Suprapubic skin (tissue), 3 donors: ENCODE results near the gene POPDC2.

Experiments used
- CTCF ChIP-seq, 2 donors: fragments of 200-600 bp in 1 of 2; fragments of 450-650 bp in 1 of 2; sonication (generic) in 1 of 2; IDR thresholded peaks; one replicate each; pipeline ENCODE4 v1.5.1; 2016 to 2019; ENCODE audit warnings: antibody characterized with exemption in 2 of 2, mild to moderate bottlenecking in 1 of 2, moderate library complexity in 1 of 2
- EP300 ChIP-seq: sonication (generic); formaldehyde crosslinking; IDR thresholded peaks from one replicate; pipeline ENCODE4 v1.6.1; 2017; ENCODE audit warnings: antibody characterized with exemption
- POLR2A ChIP-seq, 2 donors: fragments of 450-650 bp; IDR thresholded peaks; one replicate each; pipeline ENCODE4 v1.6.1; 2017; ENCODE audit warnings: antibody characterized with exemption in 2 of 2, mild to moderate bottlenecking in 2 of 2, moderate library complexity in 2 of 2

DNA sequence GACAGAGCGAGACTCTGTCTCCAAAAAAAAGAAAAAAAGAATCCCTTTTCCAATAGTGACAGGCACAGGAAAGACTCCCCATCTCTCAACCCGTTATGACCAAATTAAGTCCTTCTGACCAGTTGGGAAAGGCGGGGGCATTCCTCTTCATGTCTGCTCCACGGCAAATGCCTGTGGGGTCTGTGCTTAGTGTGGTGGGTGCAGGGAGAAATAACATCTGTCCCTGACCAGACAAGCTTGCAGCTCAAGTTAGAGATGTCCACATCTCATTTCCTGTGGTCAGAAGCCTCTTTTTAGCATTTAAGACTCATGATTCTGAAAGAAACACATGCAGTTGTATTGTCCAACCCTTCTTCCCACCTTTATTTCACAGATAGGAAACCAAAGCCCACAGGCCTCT, 46.5 kb downstream of the POPDC2 start:
- TF ChIP-seq CTCF (IDR thresholded peaks at IDR 0.05) (no peak), EP300 (no peak), POLR2A (IDR thresholded peaks at IDR 0.05) (no peak)
